ENCODE results near the gene STUB1. TPM values are rescaled to one million over a fixed set of nuclear protein-coding genes. Genes with fewer than 3 reads are reported as not detected.

The STUB1 gene
- total RNA-seq, 4 donors from 2014 or later = 51.9 to 190 (median 134) TPM

DNA sequence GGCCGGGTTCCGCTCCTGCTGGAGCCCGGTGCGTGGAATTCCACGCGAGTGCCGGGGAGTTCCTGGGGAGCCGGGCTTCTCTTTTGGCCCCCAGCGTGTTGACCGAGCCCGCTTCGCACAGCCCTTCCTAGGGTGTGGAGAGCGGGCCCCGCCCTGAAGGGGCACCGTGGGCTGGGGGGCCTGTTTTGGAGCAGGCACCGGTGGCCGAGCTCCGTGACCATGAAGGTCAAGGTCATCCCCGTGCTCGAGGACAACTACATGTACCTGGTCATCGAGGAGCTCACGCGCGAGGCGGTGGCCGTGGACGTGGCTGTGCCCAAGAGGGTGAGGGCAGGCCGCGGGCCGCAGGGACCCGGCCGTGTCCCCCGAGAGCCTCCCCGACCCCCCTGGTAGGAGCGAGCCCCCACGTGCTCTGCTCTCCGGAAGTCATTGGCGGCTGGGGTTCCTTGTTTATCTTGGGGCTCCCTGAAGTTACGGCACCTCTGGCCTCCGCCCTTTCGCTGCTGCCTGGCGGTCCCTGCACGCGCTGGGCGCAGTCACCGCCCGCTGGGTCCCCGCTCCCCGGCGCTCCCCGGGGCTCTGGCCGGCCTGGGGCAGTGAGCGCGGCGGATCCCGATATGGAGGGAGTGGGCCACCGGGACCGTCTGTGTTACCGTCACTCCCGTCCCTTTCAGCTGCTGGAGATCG, 47.2 kb downstream of the STUB1 start:
- TF ChIP-seq, protein P1, sequence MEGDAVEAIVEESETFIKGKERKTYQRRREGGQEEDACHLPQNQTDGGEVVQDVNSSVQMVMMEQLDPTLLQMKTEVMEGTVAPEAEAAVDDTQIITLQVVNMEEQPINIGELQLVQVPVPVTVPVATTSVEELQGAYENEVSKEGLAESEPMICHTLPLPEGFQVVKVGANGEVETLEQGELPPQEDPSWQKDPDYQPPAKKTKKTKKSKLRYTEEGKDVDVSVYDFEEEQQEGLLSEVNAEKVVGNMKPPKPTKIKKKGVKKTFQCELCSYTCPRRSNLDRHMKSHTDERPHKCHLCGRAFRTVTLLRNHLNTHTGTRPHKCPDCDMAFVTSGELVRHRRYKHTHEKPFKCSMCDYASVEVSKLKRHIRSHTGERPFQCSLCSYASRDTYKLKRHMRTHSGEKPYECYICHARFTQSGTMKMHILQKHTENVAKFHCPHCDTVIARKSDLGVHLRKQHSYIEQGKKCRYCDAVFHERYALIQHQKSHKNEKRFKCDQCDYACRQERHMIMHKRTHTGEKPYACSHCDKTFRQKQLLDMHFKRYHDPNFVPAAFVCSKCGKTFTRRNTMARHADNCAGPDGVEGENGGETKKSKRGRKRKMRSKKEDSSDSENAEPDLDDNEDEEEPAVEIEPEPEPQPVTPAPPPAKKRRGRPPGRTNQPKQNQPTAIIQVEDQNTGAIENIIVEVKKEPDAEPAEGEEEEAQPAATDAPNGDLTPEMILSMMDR (IDR thresholded peaks at IDR 0.05) = no peak
- TF ChIP-seq POLR2AphosphoS5 (IDR thresholded peaks at IDR 0.05) (no peak), POLR2A (IDR thresholded peaks at IDR 0.05) (peak; percentile 6), EP300 (IDR thresholded peaks at IDR 0.05; ENCODE audit: low read depth) (no peak)
- H3K9me3 ChIP-seq = no peaks in the 10 kb centered on the region
- in situ Hi-C loops (cut with MboI; ENCODE audit: low pct_ligation_motif_present in 1 of 4, low pct_unique_long_range_greater_than_20kb in 1 of 4, low sequenced_read_pairs in 3 of 4) = no loop called here
- H3K27me3 ChIP-seq = peaks cover 45% of the 10 kb centered on the region
- DNase-seq = peak; percentile 36
- H3K36me3 ChIP-seq = no peaks in the 10 kb centered on the region
- peak overlapping the region; percentile 2 to 56 (median 36) for H3K4me3 ChIP-seq
- intact Hi-C loops (cut with DNase I; ENCODE audit: low total_unique reads) = no loop called here
- peak overlapping the region; percentile 22 to 47 (median 38) for H3K27ac ChIP-seq
- 1% methylated on average over 35 of the region's 61 CpGs; no CpG with 5 or more reads in 1 of the 2 donors for WGBS, 2 donors (ENCODE audit: low coverage in 1 of 2)
- H3K4me1 ChIP-seq = peaks cover 21 to 29% (median 27%) of the 10 kb centered on the region in 4 donors

DNA sequence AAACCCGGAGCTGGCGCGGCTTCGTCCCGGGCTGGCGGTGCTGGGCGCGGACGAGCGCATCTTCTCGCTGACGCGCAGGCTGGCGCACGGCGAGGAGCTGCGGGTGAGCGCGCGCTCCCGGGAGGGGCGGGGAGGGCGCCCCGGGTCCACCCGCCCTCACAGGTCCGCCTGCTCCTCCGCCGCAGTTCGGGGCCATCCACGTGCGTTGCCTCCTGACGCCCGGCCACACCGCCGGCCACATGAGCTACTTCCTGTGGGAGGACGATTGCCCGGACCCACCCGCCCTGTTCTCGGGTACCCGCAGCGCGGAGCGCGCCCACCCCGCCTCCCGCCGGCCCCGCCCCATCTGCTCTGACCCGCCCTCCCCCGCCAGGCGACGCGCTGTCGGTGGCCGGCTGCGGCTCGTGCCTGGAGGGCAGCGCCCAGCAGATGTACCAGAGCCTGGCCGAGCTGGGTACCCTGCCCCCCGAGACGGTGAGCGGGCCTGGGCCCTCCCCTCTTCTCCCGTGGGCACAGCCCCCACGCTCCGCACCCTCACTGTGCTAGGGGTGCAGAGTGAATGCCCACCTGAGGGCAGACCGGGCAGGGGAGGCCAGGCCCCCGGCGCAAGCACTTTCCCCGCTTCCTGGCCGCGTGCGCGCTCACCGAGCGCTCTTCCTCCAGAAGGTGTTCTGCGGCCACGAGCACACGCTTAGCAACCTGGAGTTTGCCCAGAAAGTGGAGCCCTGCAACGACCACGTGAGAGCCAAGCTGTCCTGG, 48.1 kb downstream of the STUB1 start:
- Histone ChIP-seq H3K9me3 (no peaks in the 10 kb centered on the region), H3K36me3 (peaks cover 0 to 6% (median 0%) of the 10 kb centered on the region in 4 donors), H3K4me3 (peak overlapping the region; percentile 2 to 56 (median 36)), H3K27ac (peak overlapping the region; percentile 22 to 47 (median 38)), H3K4me1 (peaks cover 21 to 29% (median 27%) of the 10 kb centered on the region in 4 donors), H3K27me3 (peaks cover 45% of the 10 kb centered on the region)
- 0% methylated on average over 34 of the region's 80 CpGs; no CpG with 5 or more reads in 1 of the 2 donors for WGBS, 2 donors (ENCODE audit: low coverage in 1 of 2)
- peak; percentile 79 for DNase-seq
- in situ Hi-C loops (cut with MboI; ENCODE audit: low pct_ligation_motif_present in 1 of 4, low pct_unique_long_range_greater_than_20kb in 1 of 4, low sequenced_read_pairs in 3 of 4) (no loop called here), intact Hi-C loops (cut with DNase I; ENCODE audit: low total_unique reads) (no loop called here)
- TF ChIP-seq POLR2AphosphoS5 (IDR thresholded peaks at IDR 0.05) (peak in 1 of 3 donors; percentile 34), EP300 (IDR thresholded peaks at IDR 0.05; ENCODE audit: low read depth) (no peak)

DNA sequence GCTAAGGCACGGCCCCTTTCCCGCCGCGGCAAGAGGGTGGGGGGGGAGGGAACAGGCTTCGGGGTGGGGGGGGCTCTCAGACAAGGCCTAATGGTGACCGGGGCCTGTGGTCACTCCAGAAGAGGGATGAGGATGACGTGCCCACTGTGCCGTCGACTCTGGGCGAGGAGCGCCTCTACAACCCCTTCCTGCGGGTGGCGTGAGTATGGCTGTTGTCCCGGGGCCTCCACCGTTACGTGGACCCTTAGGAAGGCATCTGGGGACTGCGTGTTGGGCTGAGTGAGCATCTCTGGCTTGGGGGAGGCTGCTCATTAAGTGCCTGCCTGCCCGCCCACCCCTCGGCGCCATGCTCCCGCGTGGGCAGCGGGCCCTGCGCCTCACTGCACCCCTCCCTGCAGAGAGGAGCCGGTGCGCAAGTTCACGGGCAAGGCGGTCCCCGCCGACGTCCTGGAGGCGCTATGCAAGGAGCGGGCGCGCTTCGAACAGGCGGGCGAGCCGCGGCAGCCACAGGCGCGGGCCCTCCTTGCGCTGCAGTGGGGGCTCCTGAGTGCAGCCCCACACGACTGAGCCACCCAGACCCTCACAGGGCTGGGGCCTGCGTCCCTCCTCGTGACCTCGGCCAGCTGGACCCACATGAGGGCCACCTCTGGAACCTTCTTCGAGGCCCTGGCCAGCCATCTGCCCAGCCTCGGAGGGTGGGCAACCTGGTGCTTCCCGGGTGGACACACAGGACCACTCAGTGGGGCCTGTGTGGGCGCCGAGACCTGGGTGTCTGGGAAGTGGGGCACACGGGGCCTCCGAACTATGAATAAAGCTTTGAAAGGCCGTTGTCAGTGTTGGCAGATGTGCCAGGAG, 48.9 kb downstream of the STUB1 start:
- in situ Hi-C loops (cut with MboI; ENCODE audit: low pct_ligation_motif_present in 1 of 4, low pct_unique_long_range_greater_than_20kb in 1 of 4, low sequenced_read_pairs in 3 of 4) = no loop called here
- Histone ChIP-seq H3K9me3 (no peaks in the 10 kb centered on the region), H3K4me3 (peak overlapping the region in 1 of 4 donors; percentile 56), H3K27me3 (peaks cover 44% of the 10 kb centered on the region), H3K4me1 (peaks cover 21 to 29% (median 27%) of the 10 kb centered on the region in 4 donors), H3K27ac (no peak overlapping the region), H3K36me3 (peaks cover 0 to 7% (median 3%) of the 10 kb centered on the region in 4 donors)
- no peak for DNase-seq
- intact Hi-C loops (cut with DNase I; ENCODE audit: low total_unique reads) = no loop called here
- TF ChIP-seq POLR2AphosphoS5 (IDR thresholded peaks at IDR 0.05) = peak in 1 of 3 donors; percentile 15
- TF ChIP-seq, protein P1 (IDR thresholded peaks at IDR 0.05) = no peak
- 50 to 73% methylated on average over 1 to 38 of the region's 55 CpGs for WGBS, 2 donors (ENCODE audit: low coverage in 1 of 2)

DNA sequence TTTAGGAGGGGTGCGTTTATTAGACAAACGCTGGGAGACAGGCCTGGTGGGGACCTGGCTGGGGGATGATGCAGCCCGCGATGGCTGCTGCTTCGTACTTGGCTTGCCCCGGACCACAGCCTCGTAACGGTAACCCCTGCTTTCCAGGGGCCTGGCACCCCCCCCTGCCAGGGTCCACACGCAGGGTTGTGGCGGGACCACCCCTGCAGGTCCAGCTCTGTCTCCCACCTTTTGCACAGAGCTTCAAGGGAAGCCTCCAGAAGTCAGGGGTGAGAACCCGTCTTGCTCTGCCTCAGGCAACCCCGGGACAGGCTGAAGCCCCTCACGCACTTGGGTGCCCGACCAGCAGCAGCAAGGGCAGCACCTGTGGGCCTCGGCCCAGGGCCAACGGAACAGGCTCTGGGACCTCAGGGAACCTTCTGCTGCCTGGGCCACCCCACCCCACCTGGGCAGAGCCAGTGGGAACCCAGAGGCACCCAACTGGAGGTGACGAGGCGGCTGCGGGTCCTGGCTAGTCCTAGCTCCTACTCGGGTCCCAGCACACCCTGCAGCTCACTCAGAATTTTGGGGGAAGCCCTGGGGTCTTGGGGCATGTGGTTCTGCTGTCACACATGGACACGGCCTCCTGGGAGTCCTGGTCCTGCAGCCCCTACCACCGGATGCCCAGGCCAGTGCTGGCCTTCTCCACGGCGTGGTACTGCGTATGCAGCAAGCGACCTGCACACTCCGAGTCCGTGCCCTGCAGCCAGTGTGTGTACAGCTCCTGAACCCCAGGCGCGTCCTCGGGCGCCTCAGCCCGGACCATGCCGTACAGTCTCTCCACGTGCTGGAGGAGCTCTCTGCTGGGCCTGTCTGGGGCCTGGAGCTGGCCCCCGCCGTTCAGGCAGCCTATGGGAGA, 49.8 kb downstream of the STUB1 start:
- in situ Hi-C loops (cut with MboI; ENCODE audit: low pct_ligation_motif_present in 1 of 4, low pct_unique_long_range_greater_than_20kb in 1 of 4, low sequenced_read_pairs in 3 of 4) = no loop called here
- TF ChIP-seq POLR2AphosphoS5 (IDR thresholded peaks at IDR 0.05) (no peak), EP300 (IDR thresholded peaks at IDR 0.05; ENCODE audit: low read depth) (no peak), POLR2A (IDR thresholded peaks at IDR 0.05) (no peak)
- TF ChIP-seq, protein P1 (IDR thresholded peaks at IDR 0.05) = no peak
- no peak for DNase-seq
- Histone ChIP-seq H3K27ac (no peak overlapping the region), H3K27me3 (peaks cover 35% of the 10 kb centered on the region), H3K36me3 (peaks cover 0 to 11% (median 4%) of the 10 kb centered on the region in 4 donors), H3K4me1 (peaks cover 21 to 29% (median 27%) of the 10 kb centered on the region in 4 donors), H3K9me3 (no peaks in the 10 kb centered on the region), H3K4me3 (no peak overlapping the region)
- intact Hi-C loops (cut with DNase I; ENCODE audit: low total_unique reads) = no loop called here
- 60 to 91% methylated on average over 2 to 24 of the region's 37 CpGs for WGBS, 2 donors (ENCODE audit: low coverage in 1 of 2)

All from transverse colon (tissue), 4 donors.